OCI-LY7 (cell line): Measurements from ENCODE around the gene VAPB. TPM values are rescaled to one million over a fixed set of nuclear protein-coding genes. Genes with fewer than 3 reads are reported as not detected.

Source experiments
- BruUV-seq: library from RNA; stranded (reverse); fragments of 400-500 nt; replicated peaks from 2 replicates; lab custom pipeline; 2021; lab: Mats Ljungman, UMichigan
- CTCF ChIA-PET: fragments of 300-600 bp; sonication (Branson Sonifier 250); formaldehyde crosslinking; loops from one replicate; lab custom pipeline; 2022; ENCODE audit warnings: antibody characterized with exemption; ENCODE audit not compliant: unreplicated experiment; lab: Charles Lee
- POLR2A ChIA-PET: fragments of 300-600 bp; sonication (Branson Sonifier 250); formaldehyde crosslinking; loops from one replicate; lab custom pipeline; 2022; ENCODE audit warnings: antibody characterized with exemption; lab: Charles Lee
- DNase-seq: peaks from one replicate; pipeline ENCODE4 v3.0.0-alpha.2; 2015; ENCODE audit warnings: low spot score
- H2AFZ ChIP-seq: fragments of 200-600 bp; sonication (generic), shearing (Covaris generic); 2 replicates; pipeline ENCODE4 v1.6.1; 2014; ENCODE audit warnings: mild to moderate bottlenecking, antibody characterized with exemption, low read length, moderate library complexity
- H3K27ac ChIP-seq: fragments of 200-600 bp; sonication (generic); 2 replicates; pipeline ENCODE4 v1.5.1; 2014; ENCODE audit warnings: mixed run types, low read depth, mild to moderate bottlenecking, moderate library complexity, low read length, inconsistent platforms; ENCODE audit not compliant: poor library complexity, severe bottlenecking
- H3K36me3 ChIP-seq: fragments of 200-600 bp; sonication (generic); 2 replicates; pipeline ENCODE4 v1.6.1; 2014; ENCODE audit warnings: mild to moderate bottlenecking, antibody characterized with exemption, low read length, moderate library complexity, mixed read lengths; ENCODE audit not compliant: insufficient read depth
- H3K4me1 ChIP-seq: fragments of 200-600 bp; sonication (generic); 2 replicates; pipeline ENCODE4 v1.5.1; 2014; ENCODE audit warnings: mild to moderate bottlenecking, low read length; ENCODE audit not compliant: insufficient read depth, poor library complexity, severe bottlenecking
- H3K4me2 ChIP-seq: fragments of 200-600 bp; sonication (generic); 2 replicates; pipeline ENCODE4 v1.6.1; 2014; ENCODE audit warnings: mild to moderate bottlenecking, low read length
- H3K4me3 ChIP-seq: fragments of 200-600 bp; sonication (generic); 2 replicates; pipeline ENCODE4 v1.5.1; 2014; ENCODE audit warnings: mild to moderate bottlenecking, low read depth, low read length; ENCODE audit not compliant: poor library complexity, severe bottlenecking
- H3K79me2 ChIP-seq: fragments of 200-600 bp; sonication (generic); 2 replicates; pipeline ENCODE4 v1.6.1; 2016; ENCODE audit warnings: low read depth, mild to moderate bottlenecking, low read length, moderate library complexity, mixed read lengths; ENCODE audit not compliant: insufficient read depth
- H3K9me2 ChIP-seq: fragments of 200-600 bp; sonication (generic); 2 replicates; pipeline ENCODE4 v1.6.1; 2016; ENCODE audit warnings: mild to moderate bottlenecking, low read length, mixed read lengths; ENCODE audit not compliant: insufficient read depth
- H3K9me3 ChIP-seq: fragments of 200-600 bp; sonication (generic); 2 replicates; pipeline ENCODE4 v1.6.1; 2014; ENCODE audit warnings: mild to moderate bottlenecking, mixed run types, low read length, mixed read lengths
- H4K20me1 ChIP-seq: fragments of 200-600 bp; sonication (generic); 2 replicates; pipeline ENCODE4 v1.6.1; 2014; ENCODE audit warnings: mild to moderate bottlenecking, antibody characterized with exemption, low read length, moderate library complexity, mixed read lengths; ENCODE audit not compliant: insufficient read depth
- CTCF ChIP-seq: fragments of 200-600 bp; sonication (generic); conservative IDR thresholded peaks from 2 replicates; pipeline ENCODE4 v1.5.1; 2014; ENCODE audit warnings: mild to moderate bottlenecking, antibody characterized with exemption, low read length, moderate library complexity, mixed read lengths
- EZH2phosphoT487 ChIP-seq: fragments of 200-600 bp; sonication (generic); IDR thresholded peaks from 2 replicates; pipeline ENCODE4 v1.6.1; 2018; ENCODE audit warnings: low read depth, borderline replicate concordance, mild to moderate bottlenecking, mixed run types, antibody characterized with exemption, low read length, moderate library complexity, mixed read lengths
- intact Hi-C: fragments of 100-400 bp; cut with micrococcal nuclease; formaldehyde crosslinking; loops from one replicate; pipeline ENCODE4 v1.10.0; 2022; ENCODE audit not compliant: unreplicated experiment
- total RNA-seq, 2 experiments: library from RNA; depleted of rRNA in 1 of 2; stranded (reverse); fragments of >200 nt in 1 of 2; shearing (Covaris generic) in 1 of 2; gene quantifications; 2 replicates each; pipeline ENCODE4 v1.2.3, GENCODE V29; 2014 to 2022

VAPB gene
- total RNA-seq, 2 experiments from 2014 or later = 13.3 to 43.2 TPM

GRCh38 chr20:58469616-58470015 is 80.6 kb downstream of the VAPB start:
- intact Hi-C loops = no loop called here
- Histone ChIP-seq H3K4me2 (no peak overlapping the region), H2AFZ (no peak overlapping the region), H3K27ac (no peak overlapping the region), H3K79me2 (no peaks in the 10 kb centered on the region), H3K9me2 (no peaks in the 10 kb centered on the region), H3K36me3 (no peaks in the 10 kb centered on the region), H3K4me1 (no peaks in the 10 kb centered on the region), H4K20me1 (no peaks in the 10 kb centered on the region), H3K4me3 (no peak overlapping the region), H3K9me3 (no peaks in the 10 kb centered on the region)
- POLR2A ChIA-PET = no interaction called here
- no peak for DNase-seq
- TF ChIP-seq EZH2phosphoT487 (no peak), CTCF (no peak)
- no TSS peak for BruUV-seq
- CTCF ChIA-PET = no interaction called here

- Histone ChIP-seq H3K4me3 (no peak overlapping the region), H3K9me3 (no peaks in the 10 kb centered on the region), H2AFZ (no peak overlapping the region), H3K27ac (no peak overlapping the region), H4K20me1 (no peaks in the 10 kb centered on the region), H3K36me3 (no peaks in the 10 kb centered on the region), H3K9me2 (no peaks in the 10 kb centered on the region), H3K4me1 (no peaks in the 10 kb centered on the region), H3K4me2 (no peak overlapping the region), H3K79me2 (no peaks in the 10 kb centered on the region)
- ChIA-PET POLR2A (no interaction called here), CTCF (no interaction called here)
- intact Hi-C loops = no loop called here
- no TSS peak for BruUV-seq
- no peak for TF ChIP-seq EZH2phosphoT487
- no peak for DNase-seq
Measured at GRCh38 chr20:58470336-58471192, 81.5 kb downstream of the VAPB start.

- Histone ChIP-seq H3K4me1 (no peaks in the 10 kb centered on the region), H3K9me3 (no peaks in the 10 kb centered on the region), H3K9me2 (no peaks in the 10 kb centered on the region), H3K79me2 (no peaks in the 10 kb centered on the region), H2AFZ (no peak overlapping the region), H3K36me3 (no peaks in the 10 kb centered on the region), H3K4me2 (no peak overlapping the region), H3K27ac (no peak overlapping the region), H3K4me3 (no peak overlapping the region), H4K20me1 (no peaks in the 10 kb centered on the region)
- POLR2A ChIA-PET = interaction anchor here (0.6 kb wide), 1 partner anchor 222 kb away, joined by 3 read pairs; no protein-coding TSS in a partner anchor
- no TSS peak for BruUV-seq
- intact Hi-C loops = no loop called here
- no peak for DNase-seq
- CTCF ChIA-PET = no interaction called here
- TF ChIP-seq CTCF (no peak), EZH2phosphoT487 (no peak)
Measured at GRCh38 chr20:58471193-58472164, 82.5 kb downstream of the VAPB start.
